ENCODE measurements around the gene RHCG. TPM values are rescaled to one million over a fixed set of nuclear protein-coding genes. Genes with fewer than 3 reads are reported as not detected.

Gene RHCG
- total RNA-seq, 1 experiment from 2014 or later, result not detected

DNA sequence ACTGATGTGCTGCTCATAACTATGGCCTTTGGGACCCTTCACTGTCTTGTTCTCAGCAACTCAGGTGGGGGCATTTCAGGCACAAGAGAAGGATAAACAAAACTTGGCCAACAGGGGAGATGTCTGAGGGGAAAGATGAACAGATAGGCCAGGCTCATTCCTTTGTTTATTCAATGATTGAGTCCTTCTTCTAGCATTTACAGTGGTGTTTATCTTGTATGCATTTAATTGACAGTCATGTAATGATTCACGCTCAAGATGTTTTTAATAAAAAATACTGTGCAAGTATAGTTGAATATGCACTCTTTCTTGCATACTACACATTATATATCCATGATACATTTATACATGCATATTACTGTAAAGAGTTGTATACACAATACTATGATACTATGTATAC lies 44.5 kb downstream of the RHCG start:
- Histone ChIP-seq H4K20me1 (ENCODE audit: low read length) (no peaks in the 10 kb centered on the region), H3K4me2 (ENCODE audit: low read length) (peak overlapping the region; percentile 32; the same call in 1 of the 2 replicates), H3K36me3 (ENCODE audit: low read depth, low read length) (no peaks in the 10 kb centered on the region), H2AFZ (ENCODE audit: low read length) (no peak overlapping the region), H3K27me3 (ENCODE audit: low read length) (no peaks in the 10 kb centered on the region), H3K9me2 (replicated peaks; ENCODE audit: low read length) (no peaks in the 10 kb centered on the region), H3K79me2 (ENCODE audit: low read length) (no peaks in the 10 kb centered on the region), H3K9ac (ENCODE audit: low read length) (no peak overlapping the region), H3K27ac (ENCODE audit: low read length) (no peak overlapping the region), H3F3A (ENCODE audit: low read length, unreplicated experiment) (no peaks in the 10 kb centered on the region), H3K9me3 (ENCODE audit: low read length) (no peaks in the 10 kb centered on the region), H3K4me1 (ENCODE audit: insufficient read depth, low read length) (peaks cover 32% of the 10 kb centered on the region), H3K4me3 (ENCODE audit: low read length) (no peak overlapping the region)
- peak; percentile 68 for DNase-seq
- TF ChIP-seq, protein P1, sequence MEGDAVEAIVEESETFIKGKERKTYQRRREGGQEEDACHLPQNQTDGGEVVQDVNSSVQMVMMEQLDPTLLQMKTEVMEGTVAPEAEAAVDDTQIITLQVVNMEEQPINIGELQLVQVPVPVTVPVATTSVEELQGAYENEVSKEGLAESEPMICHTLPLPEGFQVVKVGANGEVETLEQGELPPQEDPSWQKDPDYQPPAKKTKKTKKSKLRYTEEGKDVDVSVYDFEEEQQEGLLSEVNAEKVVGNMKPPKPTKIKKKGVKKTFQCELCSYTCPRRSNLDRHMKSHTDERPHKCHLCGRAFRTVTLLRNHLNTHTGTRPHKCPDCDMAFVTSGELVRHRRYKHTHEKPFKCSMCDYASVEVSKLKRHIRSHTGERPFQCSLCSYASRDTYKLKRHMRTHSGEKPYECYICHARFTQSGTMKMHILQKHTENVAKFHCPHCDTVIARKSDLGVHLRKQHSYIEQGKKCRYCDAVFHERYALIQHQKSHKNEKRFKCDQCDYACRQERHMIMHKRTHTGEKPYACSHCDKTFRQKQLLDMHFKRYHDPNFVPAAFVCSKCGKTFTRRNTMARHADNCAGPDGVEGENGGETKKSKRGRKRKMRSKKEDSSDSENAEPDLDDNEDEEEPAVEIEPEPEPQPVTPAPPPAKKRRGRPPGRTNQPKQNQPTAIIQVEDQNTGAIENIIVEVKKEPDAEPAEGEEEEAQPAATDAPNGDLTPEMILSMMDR (conservative IDR thresholded peaks at IDR 0.05; ENCODE audit: low read depth, low read length), result no peak
- TF ChIP-seq EZH2phosphoT487 (IDR thresholded peaks at IDR 0.05; ENCODE audit: borderline replicate concordance, low read length) (no peak), EZH2 (IDR thresholded peaks at IDR 0.05; ENCODE audit: low read length, unreplicated experiment) (no peak)
- no TSS peak for BruUV-seq (replicated peaks)
- ATAC-seq, result peak; percentile 87
- intact Hi-C loops (cut with micrococcal nuclease), result no loop called here
- CTCF ChIA-PET, result no interaction called here
- POLR2A ChIA-PET (ENCODE audit: unreplicated experiment), result no interaction called here

DNA sequence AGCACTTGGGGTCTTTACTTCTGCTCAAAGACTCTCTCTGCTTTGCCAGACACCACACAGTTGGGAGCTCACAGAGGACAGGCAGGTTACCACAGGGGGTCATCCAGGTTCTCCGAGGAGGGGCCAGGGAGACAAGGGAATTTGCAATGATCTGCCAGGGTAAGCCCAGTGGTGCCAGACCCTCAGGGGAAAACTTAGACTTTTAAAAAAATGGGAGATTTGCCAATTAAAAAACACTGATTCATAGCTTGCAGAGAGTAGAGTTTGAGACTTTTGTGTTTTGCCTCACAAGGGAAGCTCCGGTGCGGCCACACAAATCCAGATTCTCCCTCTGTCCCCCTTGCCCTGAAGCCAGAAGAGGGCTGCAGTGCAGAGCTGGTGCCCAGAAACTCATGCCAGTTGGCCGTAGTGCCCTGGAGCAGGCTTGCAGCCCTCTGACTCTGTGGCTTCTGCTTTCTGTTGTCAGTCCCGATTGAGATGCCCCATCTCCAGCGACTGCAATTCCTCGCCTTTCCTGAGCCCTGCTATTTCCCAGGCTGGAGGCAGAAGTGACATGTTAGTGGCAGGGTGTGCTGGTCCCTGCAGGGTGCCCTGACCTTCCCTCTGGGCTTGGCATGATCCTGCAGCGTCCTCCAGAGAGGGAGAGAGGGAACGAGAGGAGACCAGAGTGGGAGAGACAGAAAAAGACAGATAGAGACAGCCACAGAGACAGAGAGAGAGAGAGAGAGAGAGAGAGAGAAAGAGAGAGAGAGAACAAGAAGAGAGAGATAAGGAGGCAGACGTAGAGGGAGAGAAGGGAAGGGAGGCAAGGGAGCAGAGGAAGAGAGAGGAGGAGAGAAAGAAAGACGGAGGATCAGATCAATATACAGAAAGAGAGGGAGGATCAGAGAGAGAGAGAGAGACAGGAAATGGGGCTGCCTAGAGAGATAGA lies 46.0 kb downstream of the RHCG start:
- no peak overlapping the region for H3K9ac ChIP-seq (ENCODE audit: low read length)
- H3K27me3 ChIP-seq (ENCODE audit: low read length), result no peaks in the 10 kb centered on the region
- H3K36me3 ChIP-seq (ENCODE audit: low read depth, low read length), result no peaks in the 10 kb centered on the region
- H3K4me3 ChIP-seq (ENCODE audit: low read length), result peak overlapping the region; percentile 44; the same call in 1 of the 2 replicates
- H2AFZ ChIP-seq (ENCODE audit: low read length), result peak overlapping the region; percentile 66
- H3K9me2 ChIP-seq (replicated peaks; ENCODE audit: low read length), result no peaks in the 10 kb centered on the region
- ATAC-seq, result peak; percentile 52
- H4K20me1 ChIP-seq (ENCODE audit: low read length), result no peaks in the 10 kb centered on the region
- TF ChIP-seq EZH2phosphoT487 (IDR thresholded peaks at IDR 0.05; ENCODE audit: borderline replicate concordance, low read length) (no peak), EZH2 (IDR thresholded peaks at IDR 0.05; ENCODE audit: low read length, unreplicated experiment) (no peak)
- TF ChIP-seq, protein P1 (conservative IDR thresholded peaks at IDR 0.05; ENCODE audit: low read depth, low read length), result no peak
- no TSS peak for BruUV-seq (replicated peaks)
- POLR2A ChIA-PET (ENCODE audit: unreplicated experiment), result no interaction called here
- intact Hi-C loops (cut with micrococcal nuclease), result no loop called here
- H3K27ac ChIP-seq (ENCODE audit: low read length), result no peak overlapping the region
- CTCF ChIA-PET, result interaction anchor here (0.7 kb wide), 1 partner anchor 20 kb away, joined by 4 read pairs; no protein-coding TSS in a partner anchor
- H3K79me2 ChIP-seq (ENCODE audit: low read length), result no peaks in the 10 kb centered on the region
- H3K4me1 ChIP-seq (ENCODE audit: insufficient read depth, low read length), result peaks cover 32% of the 10 kb centered on the region
- H3F3A ChIP-seq (ENCODE audit: low read length, unreplicated experiment), result no peaks in the 10 kb centered on the region
- H3K9me3 ChIP-seq (ENCODE audit: low read length), result no peaks in the 10 kb centered on the region
- peak overlapping the region; percentile 82 for H3K4me2 ChIP-seq (ENCODE audit: low read length)
- peak; percentile 61 for DNase-seq

DNA sequence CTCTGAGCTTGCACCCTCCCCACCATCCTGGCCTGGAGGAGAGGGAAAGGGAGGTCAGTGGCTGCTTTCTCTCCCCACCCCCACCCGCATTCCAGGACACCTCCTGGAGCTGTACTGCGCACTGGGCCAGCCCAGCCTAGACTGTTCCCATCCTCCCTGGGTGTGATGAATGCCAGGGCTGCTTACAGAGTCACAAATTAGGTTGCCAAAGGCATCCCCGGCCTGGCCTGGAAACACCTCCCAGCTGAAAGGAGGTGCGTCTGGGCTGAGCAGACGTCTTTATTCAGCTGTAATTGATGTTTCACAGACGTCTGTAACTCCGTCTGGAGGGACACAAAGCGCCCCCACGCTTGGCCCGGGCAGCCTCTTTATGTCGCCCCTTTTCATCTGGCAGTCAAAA lies 47.6 kb downstream of the RHCG start:
- Histone ChIP-seq H3K27me3 (ENCODE audit: low read length) (no peaks in the 10 kb centered on the region), H3K79me2 (ENCODE audit: low read length) (no peaks in the 10 kb centered on the region), H3K9me3 (ENCODE audit: low read length) (no peaks in the 10 kb centered on the region), H3K27ac (ENCODE audit: low read length) (no peak overlapping the region), H3K9me2 (replicated peaks; ENCODE audit: low read length) (no peaks in the 10 kb centered on the region), H4K20me1 (ENCODE audit: low read length) (no peaks in the 10 kb centered on the region), H2AFZ (ENCODE audit: low read length) (no peak overlapping the region), H3K4me2 (ENCODE audit: low read length) (no peak overlapping the region), H3K36me3 (ENCODE audit: low read depth, low read length) (no peaks in the 10 kb centered on the region), H3K9ac (ENCODE audit: low read length) (no peak overlapping the region), H3F3A (ENCODE audit: low read length, unreplicated experiment) (no peaks in the 10 kb centered on the region), H3K4me1 (ENCODE audit: insufficient read depth, low read length) (peaks cover 32% of the 10 kb centered on the region), H3K4me3 (ENCODE audit: low read length) (no peak overlapping the region)
- DNase-seq (no peak), ATAC-seq (no peak)
- TF ChIP-seq EZH2 (IDR thresholded peaks at IDR 0.05; ENCODE audit: low read length, unreplicated experiment) (no peak), EZH2phosphoT487 (IDR thresholded peaks at IDR 0.05; ENCODE audit: borderline replicate concordance, low read length) (no peak)
- TF ChIP-seq, protein P1 (conservative IDR thresholded peaks at IDR 0.05; ENCODE audit: low read depth, low read length), result no peak
- intact Hi-C loops (cut with micrococcal nuclease), result no loop called here
- CTCF ChIA-PET, result no interaction called here
- POLR2A ChIA-PET (ENCODE audit: unreplicated experiment), result no interaction called here
- no TSS peak for BruUV-seq (replicated peaks)
